Neural progenitor cell (in vitro differentiated cells): ENCODE data around the gene BTF3. TPM values are rescaled to one million over a fixed set of nuclear protein-coding genes. Genes with fewer than 3 reads are reported as not detected.

ENCODE experiments used
- DNase-seq: peaks from one replicate; pipeline ENCODE4 v3.0.0-alpha.2; 2016; ENCODE audit warnings: low spot score
- H2AFZ ChIP-seq: fragments of 200-600 bp; sonication (generic); replicated peaks from 2 replicates; pipeline ENCODE4 v1.6.1; 2016; ENCODE audit warnings: antibody characterized with exemption
- H3F3A ChIP-seq: fragments of 200-600 bp; sonication (generic); 2 replicates; pipeline ENCODE4 v1.6.1; 2016; ENCODE audit warnings: antibody characterized with exemption, low read depth
- H3K27ac ChIP-seq: fragments of 200-600 bp; sonication (generic); 2 replicates; pipeline ENCODE4 v1.5.1; 2016; ENCODE audit warnings: mild to moderate bottlenecking
- H3K27me3 ChIP-seq: fragments of 200-600 bp; sonication (generic); 2 replicates; pipeline ENCODE4 v1.6.1; 2016; ENCODE audit warnings: mild to moderate bottlenecking, moderate library complexity
- H3K36me3 ChIP-seq: fragments of 200-600 bp; sonication (generic); 2 replicates; pipeline ENCODE4 v1.5.1; 2016
- H3K4me1 ChIP-seq: fragments of 200-600 bp; sonication (generic); 2 replicates; pipeline ENCODE4 v1.6.1; 2016; ENCODE audit warnings: mixed run types
- H3K4me2 ChIP-seq: fragments of 200-600 bp; sonication (generic); 2 replicates; pipeline ENCODE4 v1.6.1; 2016
- H3K4me3 ChIP-seq: fragments of 200-600 bp; sonication (generic); 2 replicates; pipeline ENCODE4 v1.5.1; 2016
- H3K79me2 ChIP-seq: fragments of 200-600 bp; sonication (generic); 2 replicates; pipeline ENCODE4 v1.6.1; 2016; ENCODE audit warnings: low read depth
- H3K9ac ChIP-seq: fragments of 200-600 bp; sonication (generic); 2 replicates; pipeline ENCODE4 v1.6.1; 2016
- H3K9me3 ChIP-seq: fragments of 200-600 bp; sonication (generic); 2 replicates; pipeline ENCODE4 v1.5.1; 2016; ENCODE audit warnings: low read depth
- H4K20me1 ChIP-seq: fragments of 200-600 bp; sonication (generic); 2 replicates; pipeline ENCODE4 v1.6.1; 2016; ENCODE audit warnings: low read depth
- H3K27ac Mint-ChIP-seq: 3 replicates; pipeline ENCODE4 v1.8.0; 2021; ENCODE audit warnings: mixed read lengths
- H3K27me3 Mint-ChIP-seq: 2 replicates; pipeline ENCODE4 v1.8.0; 2022; ENCODE audit warnings: low read depth, mild to moderate bottlenecking, inconsistent platforms, moderate library complexity, mixed read lengths; ENCODE audit not compliant: insufficient read depth
- H3K36me3 Mint-ChIP-seq: 3 replicates; pipeline ENCODE4 v1.8.0; 2021; ENCODE audit warnings: mixed read lengths
- H3K4me1 Mint-ChIP-seq: 3 replicates; pipeline ENCODE4 v1.8.0; 2021; ENCODE audit warnings: mixed read lengths
- H3K4me3 Mint-ChIP-seq: 3 replicates; pipeline ENCODE4 v1.8.0; 2021; ENCODE audit warnings: mild to moderate bottlenecking, moderate library complexity, mixed read lengths
- H3K9me3 Mint-ChIP-seq: 3 replicates; pipeline ENCODE4 v1.8.0; 2020; ENCODE audit warnings: mixed read lengths
- EZH2 ChIP-seq: fragments of 200-600 bp; sonication (generic); IDR thresholded peaks from 2 replicates; pipeline ENCODE4 v1.6.1; 2017; ENCODE audit warnings: antibody characterized with exemption, mild to moderate bottlenecking, moderate library complexity
- EZH2phosphoT487 ChIP-seq: fragments of 200-600 bp; sonication (generic); IDR thresholded peaks from 2 replicates; pipeline ENCODE4 v1.6.1; 2017; ENCODE audit warnings: antibody characterized with exemption
- total RNA-seq: library from RNA; depleted of rRNA; stranded (reverse); fragments of >200 nt; gene quantifications from 2 replicates; pipeline ENCODE4 v1.2.3, GENCODE V29; 2015; ENCODE audit warnings: low replicate concordance
- TF ChIP-seq, protein P1 (sequence below): fragments of 200-600 bp; sonication (generic); IDR thresholded peaks from 2 replicates; pipeline ENCODE4 v1.5.1; 2017; ENCODE audit warnings: antibody characterized with exemption, mild to moderate bottlenecking

BTF3 gene
- total RNA-seq, 1 donor from 2014 or later, result 885 TPM

DNA sequence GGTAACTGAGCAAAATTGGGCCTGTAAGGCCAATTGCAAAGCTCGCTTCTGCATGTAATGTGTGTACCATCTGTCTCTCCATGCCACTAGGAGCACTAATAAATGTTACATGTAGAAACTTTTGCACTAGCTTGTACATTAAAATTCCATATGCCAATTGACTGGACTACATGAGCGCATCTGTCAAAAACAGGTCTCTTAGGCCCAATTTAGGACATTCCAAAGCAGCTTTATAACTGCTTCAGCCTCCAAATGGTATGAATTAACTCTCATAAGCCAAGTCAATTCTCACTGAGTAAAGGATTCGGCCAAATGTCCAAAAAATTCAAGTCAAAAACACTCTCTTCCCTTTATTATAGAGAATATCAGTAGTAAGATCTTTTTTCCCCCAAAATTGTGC is 26.1 kb upstream of the BTF3 start:
- no peak overlapping the region for H3K4me2 ChIP-seq
- H3K4me3 ChIP-seq, result no peak overlapping the region
- H3K4me3 Mint-ChIP-seq, result no peak overlapping the region
- no peak overlapping the region for H3K27ac ChIP-seq
- H3K9me3 Mint-ChIP-seq, result no peaks in the 10 kb centered on the region
- no peak overlapping the region for H3K27ac Mint-ChIP-seq
- no peak overlapping the region for H3K9ac ChIP-seq
- DNase-seq, result no peak
- TF ChIP-seq, protein P1, sequence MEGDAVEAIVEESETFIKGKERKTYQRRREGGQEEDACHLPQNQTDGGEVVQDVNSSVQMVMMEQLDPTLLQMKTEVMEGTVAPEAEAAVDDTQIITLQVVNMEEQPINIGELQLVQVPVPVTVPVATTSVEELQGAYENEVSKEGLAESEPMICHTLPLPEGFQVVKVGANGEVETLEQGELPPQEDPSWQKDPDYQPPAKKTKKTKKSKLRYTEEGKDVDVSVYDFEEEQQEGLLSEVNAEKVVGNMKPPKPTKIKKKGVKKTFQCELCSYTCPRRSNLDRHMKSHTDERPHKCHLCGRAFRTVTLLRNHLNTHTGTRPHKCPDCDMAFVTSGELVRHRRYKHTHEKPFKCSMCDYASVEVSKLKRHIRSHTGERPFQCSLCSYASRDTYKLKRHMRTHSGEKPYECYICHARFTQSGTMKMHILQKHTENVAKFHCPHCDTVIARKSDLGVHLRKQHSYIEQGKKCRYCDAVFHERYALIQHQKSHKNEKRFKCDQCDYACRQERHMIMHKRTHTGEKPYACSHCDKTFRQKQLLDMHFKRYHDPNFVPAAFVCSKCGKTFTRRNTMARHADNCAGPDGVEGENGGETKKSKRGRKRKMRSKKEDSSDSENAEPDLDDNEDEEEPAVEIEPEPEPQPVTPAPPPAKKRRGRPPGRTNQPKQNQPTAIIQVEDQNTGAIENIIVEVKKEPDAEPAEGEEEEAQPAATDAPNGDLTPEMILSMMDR, result no peak
- no peak for TF ChIP-seq EZH2phosphoT487
- no peak for TF ChIP-seq EZH2
- H3K9me3 ChIP-seq, result no peaks in the 10 kb centered on the region
- no peaks in the 10 kb centered on the region for H3K79me2 ChIP-seq
- no peaks in the 10 kb centered on the region for H3F3A ChIP-seq
- no peaks in the 10 kb centered on the region for H3K4me1 ChIP-seq
- no peaks in the 10 kb centered on the region for H3K36me3 Mint-ChIP-seq
- no peaks in the 10 kb centered on the region for H3K27me3 ChIP-seq
- H4K20me1 ChIP-seq, result no peaks in the 10 kb centered on the region
- H3K27me3 Mint-ChIP-seq, result no peaks in the 10 kb centered on the region
- no peak overlapping the region for H2AFZ ChIP-seq
- H3K4me1 Mint-ChIP-seq, result no peaks in the 10 kb centered on the region
- no peaks in the 10 kb centered on the region for H3K36me3 ChIP-seq

DNA sequence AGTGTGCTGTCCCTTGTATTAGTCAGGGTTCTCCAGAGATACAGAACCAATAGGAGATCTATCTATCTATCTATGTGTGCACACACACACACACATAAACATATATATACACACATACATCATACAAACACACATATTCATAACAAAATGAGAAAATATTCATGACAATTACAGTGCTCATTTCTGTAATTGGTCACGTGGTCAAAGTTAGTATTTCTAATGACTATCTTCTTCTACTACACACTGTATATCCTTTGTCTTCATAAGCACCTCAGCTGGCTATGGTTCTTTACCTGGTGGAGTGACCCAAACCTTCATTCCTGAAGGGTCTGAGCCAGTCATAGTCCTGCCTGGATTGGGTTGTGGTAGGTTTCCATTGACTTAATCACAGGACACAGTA is 17.7 kb upstream of the BTF3 start:
- H3F3A ChIP-seq, result no peaks in the 10 kb centered on the region
- H3K79me2 ChIP-seq, result no peaks in the 10 kb centered on the region
- H3K36me3 ChIP-seq, result no peaks in the 10 kb centered on the region
- no peaks in the 10 kb centered on the region for H3K9me3 ChIP-seq
- DNase-seq, result no peak
- H2AFZ ChIP-seq, result no peak overlapping the region
- H3K9ac ChIP-seq, result no peak overlapping the region
- H3K27me3 Mint-ChIP-seq, result peaks cover 2% of the 10 kb centered on the region
- H3K4me3 Mint-ChIP-seq, result no peak overlapping the region
- H3K27me3 ChIP-seq, result no peaks in the 10 kb centered on the region
- H3K27ac Mint-ChIP-seq, result no peak overlapping the region
- H3K9me3 Mint-ChIP-seq, result no peaks in the 10 kb centered on the region
- H4K20me1 ChIP-seq, result no peaks in the 10 kb centered on the region
- H3K36me3 Mint-ChIP-seq, result no peaks in the 10 kb centered on the region
- H3K27ac ChIP-seq, result no peak overlapping the region
- no peak overlapping the region for H3K4me3 ChIP-seq
- no peaks in the 10 kb centered on the region for H3K4me1 ChIP-seq
- TF ChIP-seq, protein P1, result no peak
- no peak for TF ChIP-seq EZH2
- no peak for TF ChIP-seq EZH2phosphoT487
- no peak overlapping the region for H3K4me2 ChIP-seq
- no peaks in the 10 kb centered on the region for H3K4me1 Mint-ChIP-seq

DNA sequence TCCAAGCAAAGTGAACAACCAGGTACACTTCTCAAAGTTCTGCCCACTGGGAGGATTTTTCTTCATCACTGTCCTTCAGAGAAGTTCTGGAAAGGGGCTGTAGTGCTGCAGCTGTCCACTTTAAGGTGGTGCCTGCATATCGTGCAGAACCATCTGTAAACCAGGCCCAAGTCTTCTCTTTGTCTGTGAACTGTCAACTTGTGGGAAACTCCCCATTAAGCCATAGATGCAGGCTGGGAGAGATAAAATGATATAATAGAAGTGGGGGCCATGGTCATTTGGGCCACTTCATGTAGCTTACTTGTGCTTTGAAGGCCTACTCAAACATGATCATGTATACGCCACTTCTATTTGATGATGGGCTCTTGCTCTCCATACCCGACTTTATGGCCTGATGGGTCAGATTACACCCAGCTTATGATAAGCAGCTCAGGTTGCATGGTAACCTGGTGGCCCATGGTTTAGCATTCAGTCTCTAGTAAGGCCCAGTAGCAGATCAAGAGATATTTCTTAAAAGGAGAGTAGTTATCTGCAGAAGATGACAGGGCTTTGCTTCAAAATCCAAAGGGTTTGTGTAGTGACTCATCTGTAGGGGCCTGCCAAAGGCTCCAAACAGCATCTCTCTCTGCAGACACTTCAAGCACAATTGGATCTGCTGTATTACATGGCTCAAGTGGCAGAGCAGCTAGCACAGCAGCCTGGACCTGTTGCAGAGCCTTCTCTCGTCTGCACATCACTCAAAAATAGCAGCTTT is 15.7 kb upstream of the BTF3 start:
- Histone ChIP-seq H3F3A (peaks cover 16% of the 10 kb centered on the region), H3K9me3 (no peaks in the 10 kb centered on the region), H3K27ac (no peak overlapping the region), H4K20me1 (no peaks in the 10 kb centered on the region), H3K4me2 (no peak overlapping the region), H3K9ac (no peak overlapping the region), H3K27me3 (no peaks in the 10 kb centered on the region), H3K36me3 (no peaks in the 10 kb centered on the region), H3K4me1 (peaks cover 15% of the 10 kb centered on the region), H2AFZ (peak overlapping the region; percentile 54), H3K79me2 (no peaks in the 10 kb centered on the region), H3K4me3 (no peak overlapping the region)
- Mint-ChIP-seq H3K9me3 (no peaks in the 10 kb centered on the region), H3K27me3 (peaks cover 5% of the 10 kb centered on the region), H3K4me3 (no peak overlapping the region), H3K27ac (no peak overlapping the region), H3K36me3 (no peaks in the 10 kb centered on the region), H3K4me1 (peaks cover under 1% of the 10 kb centered on the region)
- DNase-seq, result no peak
- TF ChIP-seq EZH2 (no peak), EZH2phosphoT487 (no peak)
- TF ChIP-seq, protein P1, result no peak
